Activated naive CD8-positive, alpha-beta T cell treated with anti-CD3 and anti-CD28 coated beads for 36 hours (primary cell): Measurements from ENCODE around the gene MEIG1. TPM values are rescaled to one million over a fixed set of nuclear protein-coding genes. Genes with fewer than 3 reads are reported as not detected.
"Not testable (repeated sequence)": the region's sequence is repeated elsewhere in the genome, so short reads cannot be mapped to it uniquely, and the experiment has no call there.

Experiments
- DNase-seq: peaks from one replicate; pipeline ENCODE4 v3.0.0; 2021
- H3K27ac Mint-ChIP-seq: one replicate; pipeline ENCODE4 v1.8.0; 2022; ENCODE audit warnings: mild to moderate bottlenecking, moderate library complexity, mixed read lengths
- H3K27me3 Mint-ChIP-seq: one replicate; pipeline ENCODE4 v1.8.0; 2022; ENCODE audit warnings: mild to moderate bottlenecking, mixed read lengths
- H3K36me3 Mint-ChIP-seq: one replicate; pipeline ENCODE4 v1.8.0; 2021; ENCODE audit warnings: mild to moderate bottlenecking, mixed read lengths
- H3K4me1 Mint-ChIP-seq: one replicate; pipeline ENCODE4 v1.8.0; 2021; ENCODE audit warnings: mixed read lengths
- H3K4me3 Mint-ChIP-seq: one replicate; pipeline ENCODE4 v1.8.0; 2022; ENCODE audit warnings: mild to moderate bottlenecking, moderate library complexity, mixed read lengths
- H3K9me3 Mint-ChIP-seq: one replicate; pipeline ENCODE4 v1.8.0; 2022; ENCODE audit warnings: mixed read lengths
- total RNA-seq, 2 experiments: library from RNA; stranded (reverse); gene quantifications; one replicate each; pipeline ENCODE4 v1.2.3, GENCODE V29; 2021

The MEIG1 gene
- total RNA-seq, 2 experiments from 2014 or later = 0.92 to 1.1 TPM

DNA sequence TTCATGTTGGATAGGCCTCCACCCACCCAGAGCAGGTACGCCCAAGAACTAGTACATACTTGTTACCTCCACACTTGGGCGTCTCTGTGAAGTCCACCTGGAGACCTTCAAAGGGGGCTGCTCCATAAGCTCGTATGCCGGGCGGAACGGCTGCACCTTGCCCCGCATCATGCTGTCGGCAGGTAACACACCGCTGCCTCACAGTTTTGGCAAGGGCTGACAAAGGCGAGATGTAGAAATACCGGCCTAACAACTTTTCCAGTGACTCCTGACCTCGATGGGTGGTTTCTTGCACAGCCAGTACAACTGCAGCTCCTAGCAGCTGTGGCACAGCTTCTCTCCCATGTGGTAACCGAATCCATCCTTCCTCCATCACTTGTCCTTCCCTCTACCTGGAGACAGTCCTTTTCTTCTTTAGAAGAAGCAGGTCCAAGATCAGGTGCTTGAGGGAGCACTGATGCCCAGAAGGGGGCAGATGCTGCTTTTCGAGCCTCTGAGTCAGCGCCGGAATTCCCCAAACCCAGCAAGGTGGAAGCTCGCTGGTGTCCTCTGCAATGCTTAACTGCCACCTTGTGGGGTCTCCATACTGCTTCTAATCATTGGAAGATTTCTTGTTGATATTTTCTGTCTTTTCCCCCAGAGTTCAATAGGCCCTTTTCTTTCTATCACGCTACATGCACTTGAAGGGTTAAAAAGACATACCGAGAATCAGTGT lies 32.0 kb downstream of the MEIG1 start:
- peak; percentile 75 for DNase-seq
- not testable (repeated sequence) for H3K4me3 Mint-ChIP-seq, H3K36me3 Mint-ChIP-seq, H3K27me3 Mint-ChIP-seq, H3K9me3 Mint-ChIP-seq, H3K27ac Mint-ChIP-seq
- peaks cover 12% of the 10 kb centered on the region for H3K4me1 Mint-ChIP-seq

DNA sequence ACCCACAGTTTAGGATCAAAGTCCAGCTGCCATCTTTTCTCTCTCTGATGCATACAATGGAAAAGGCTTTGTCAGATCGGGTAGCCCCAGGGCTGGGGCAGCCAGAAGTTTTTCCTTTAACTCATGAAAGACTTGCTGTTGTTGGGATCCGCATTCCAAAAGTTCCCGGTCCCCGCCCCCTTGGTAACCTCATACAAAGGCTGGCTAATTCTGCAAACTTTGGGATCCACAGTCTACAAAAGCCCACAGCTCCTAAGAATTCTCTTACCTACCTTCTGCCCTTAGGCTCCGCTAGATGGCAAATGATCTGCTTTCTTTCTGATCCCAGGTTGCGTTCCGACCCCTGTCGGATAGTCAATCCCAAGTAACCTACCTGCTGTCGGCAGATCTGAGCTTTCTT lies 33.1 kb downstream of the MEIG1 start:
- H3K4me1 Mint-ChIP-seq = peaks cover 12% of the 10 kb centered on the region
- H3K27ac Mint-ChIP-seq, DNase-seq, H3K9me3 Mint-ChIP-seq, H3K36me3 Mint-ChIP-seq, H3K4me3 Mint-ChIP-seq, H3K27me3 Mint-ChIP-seq: not testable (repeated sequence)

DNA sequence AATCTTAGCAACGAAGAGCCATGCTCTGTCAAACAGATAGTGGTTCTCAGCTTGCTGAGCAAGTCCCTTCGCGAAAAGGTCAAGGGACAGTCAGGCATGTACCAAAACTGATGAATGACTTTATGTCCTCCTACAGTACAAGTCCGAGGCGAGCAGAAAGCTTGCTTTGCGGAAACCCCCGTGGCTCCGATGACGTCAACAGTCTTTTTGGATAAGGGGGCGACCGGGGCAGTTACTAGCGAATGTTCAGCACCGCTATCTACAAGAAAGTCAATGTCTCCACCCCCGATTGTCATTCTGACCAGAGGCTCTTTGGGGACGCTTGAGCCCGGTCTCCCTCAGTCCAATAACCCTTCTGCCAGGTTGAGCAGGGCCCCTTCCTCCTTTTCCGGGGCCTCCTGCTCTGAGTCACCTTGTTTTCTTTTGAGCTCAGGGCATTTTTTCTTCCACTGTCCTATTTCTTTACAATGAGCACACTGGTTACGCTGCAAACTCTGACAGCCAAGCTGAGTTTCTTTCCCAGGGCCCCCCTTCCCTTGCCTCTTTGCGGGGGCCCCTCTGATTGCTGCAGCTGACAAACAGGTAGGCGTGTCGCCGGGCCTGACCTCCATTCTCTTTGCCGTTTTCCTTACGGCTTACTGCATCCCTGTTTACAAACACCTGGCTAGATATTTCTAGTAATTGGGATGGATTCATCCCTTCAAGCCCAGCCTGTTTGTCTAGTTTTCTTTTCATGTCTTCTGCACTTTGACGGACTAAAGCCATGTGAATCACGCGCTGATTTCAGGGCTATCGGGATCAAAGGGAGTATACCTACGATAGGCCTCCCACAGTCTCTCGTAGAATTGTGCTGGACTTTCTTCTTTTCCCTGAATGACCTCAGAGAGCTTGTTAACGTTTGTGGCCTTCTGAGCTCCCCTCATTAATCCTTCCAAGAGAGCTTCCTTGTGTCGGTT lies 34.6 kb downstream of the MEIG1 start:
- H3K27ac Mint-ChIP-seq, H3K27me3 Mint-ChIP-seq, DNase-seq, H3K36me3 Mint-ChIP-seq, H3K9me3 Mint-ChIP-seq, H3K4me3 Mint-ChIP-seq: not testable (repeated sequence)
- peaks cover 12% of the 10 kb centered on the region for H3K4me1 Mint-ChIP-seq

GRCh38 chr10:14995964-14996565 lies 36.9 kb downstream of the MEIG1 start:
- Mint-ChIP-seq H3K4me3 (peak overlapping the region; percentile 11), H3K27me3 (peaks cover 3% of the 10 kb centered on the region), H3K27ac (no peak overlapping the region), H3K4me1 (peaks cover 7% of the 10 kb centered on the region), H3K9me3 (peaks cover 3% of the 10 kb centered on the region), H3K36me3 (no peaks in the 10 kb centered on the region)
- no peak for DNase-seq

DNA sequence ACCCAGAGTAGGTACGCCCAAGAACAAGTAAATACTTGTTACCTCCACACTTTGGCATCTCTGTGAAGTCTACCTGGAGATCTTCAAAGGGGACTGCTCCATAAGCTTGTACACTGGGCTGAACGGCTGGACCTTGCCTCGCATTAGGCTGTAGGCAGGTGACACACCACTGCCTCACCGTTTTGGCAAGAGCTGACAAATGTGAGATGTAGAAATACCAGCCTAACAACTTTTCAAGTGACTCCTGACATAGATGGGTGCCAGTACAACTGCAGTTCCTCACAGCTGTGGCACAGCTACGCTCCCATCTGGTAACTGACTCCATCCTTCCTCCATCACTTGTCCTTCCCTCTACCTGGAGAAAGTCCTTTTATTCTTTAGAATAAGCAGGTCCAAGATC lies 54.3 kb downstream of the MEIG1 start:
- not testable (repeated sequence) for H3K9me3 Mint-ChIP-seq, H3K27ac Mint-ChIP-seq

DNA sequence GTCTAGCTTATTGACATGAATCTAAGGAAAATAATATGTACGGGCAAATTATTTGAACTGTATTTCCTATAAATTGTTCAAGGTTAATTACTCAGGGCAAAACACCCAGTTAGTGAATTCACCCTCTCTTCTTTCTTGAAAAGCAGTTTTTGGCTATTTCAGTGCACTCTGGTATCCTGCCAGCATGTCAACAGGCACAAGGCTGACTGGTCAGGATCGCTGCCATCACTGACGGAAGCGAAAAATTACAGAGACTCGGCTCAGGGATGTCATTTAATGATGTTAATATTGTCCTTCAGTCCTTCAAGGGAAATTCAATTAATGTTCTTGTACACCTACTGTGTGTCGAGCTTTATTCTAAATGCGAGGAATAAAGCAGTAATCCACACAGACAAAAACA lies 56.3 kb downstream of the MEIG1 start:
- no peak overlapping the region for H3K27ac Mint-ChIP-seq
- no peaks in the 10 kb centered on the region for H3K36me3 Mint-ChIP-seq
- no peaks in the 10 kb centered on the region for H3K9me3 Mint-ChIP-seq
- DNase-seq = no peak
- H3K4me3 Mint-ChIP-seq = no peak overlapping the region
- H3K4me1 Mint-ChIP-seq = peaks cover 6% of the 10 kb centered on the region
- H3K27me3 Mint-ChIP-seq = no peaks in the 10 kb centered on the region

More for the DNA sequence above, 54.3 kb downstream of the MEIG1 start:
- DNase-seq, H3K36me3 Mint-ChIP-seq, H3K4me1 Mint-ChIP-seq, H3K27me3 Mint-ChIP-seq, H3K4me3 Mint-ChIP-seq: not testable (repeated sequence)

- not testable (repeated sequence) for H3K27me3 Mint-ChIP-seq, H3K4me1 Mint-ChIP-seq, H3K4me3 Mint-ChIP-seq, DNase-seq, H3K36me3 Mint-ChIP-seq, H3K9me3 Mint-ChIP-seq, H3K27ac Mint-ChIP-seq
Measured at GRCh38 chr10:15020966-15021365, 61.8 kb downstream of the MEIG1 start.

Other genes starting within 250 kb of the MEIG1 start
- gene FAM107B, start 184.5 kb upstream of the MEIG1 start, total RNA-seq = 100 to 1,000 TPM; 195 to 203 TPM
- gene CDNF, start 121.4 kb upstream of the MEIG1 start, total RNA-seq = 1 to 10 TPM in 1 of 2 experiments, under 1 TPM in 1; 0.96 to 1.6 TPM
- gene HSPA14, start 121.1 kb upstream of the MEIG1 start, total RNA-seq = 10 to 100 TPM; 45.9 to 50.5 TPM
- 10 to 100 TPM; 26.4 to 26.5 TPM for gene MSANTD7, start 121.1 kb upstream of the MEIG1 start, total RNA-seq
- 10 to 100 TPM; 43.8 to 46.0 TPM for gene SUV39H2, start 80.5 kb upstream of the MEIG1 start, total RNA-seq
- gene DCLRE1C, start 5.3 kb upstream of the MEIG1 start, total RNA-seq = 10 to 100 TPM; 19.8 to 21.4 TPM
- 1 to 10 TPM; 1.2 to 2.0 TPM for gene OLAH, start 84.6 kb downstream of the MEIG1 start, total RNA-seq
- gene ACBD7, start 129.4 kb downstream of the MEIG1 start, total RNA-seq = 1 to 10 TPM; 1.3 to 1.8 TPM
- 10 to 100 TPM; 27.8 to 28.5 TPM for gene RPP38, start 138.0 kb downstream of the MEIG1 start, total RNA-seq
- gene NMT2, start 209.3 kb downstream of the MEIG1 start, total RNA-seq = 10 to 100 TPM; 11.3 to 11.7 TPM